GM18520 (cell line): ENCODE results near the gene TMEM151B.
"Not testable (repeated sequence)": the region's sequence is repeated elsewhere in the genome, so short reads cannot be mapped to it uniquely, and the experiment has no call there.

Source experiments
- ATAC-seq: cut with Tn5 transposase; IDR thresholded peaks from one replicate; pipeline ENCODE4 v1.9.1; 2021; ENCODE audit not compliant: unreplicated experiment

TMEM151B gene

GRCh38 chr6:44269921-44270525 lies at the start of gene TMEM151B:
TMEM151B (plus strand) TSS chr6:44270450; CDS start chr6:44270743, 293 bp downstream.
- no peak for ATAC-seq

DNA sequence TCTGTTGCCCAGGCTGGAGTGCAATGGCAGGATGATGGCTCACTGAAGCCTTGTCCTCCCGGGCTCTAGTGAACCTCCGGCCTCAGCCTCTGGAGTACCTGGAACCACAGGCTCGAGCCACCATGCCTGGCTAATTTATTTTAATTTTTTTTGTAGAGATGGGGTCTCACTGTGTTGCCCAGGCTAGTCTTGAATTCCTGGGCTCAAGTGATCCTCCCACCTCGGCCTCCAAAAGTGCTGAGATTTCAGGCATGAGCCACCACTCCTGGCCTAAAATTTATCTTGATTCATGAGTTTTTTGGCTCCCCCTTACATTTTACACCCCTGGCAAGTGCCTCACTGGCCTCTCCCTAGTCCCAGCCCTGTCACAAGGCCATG lies 49.3 kb upstream of the TMEM151B start:
- ATAC-seq = no peak

DNA sequence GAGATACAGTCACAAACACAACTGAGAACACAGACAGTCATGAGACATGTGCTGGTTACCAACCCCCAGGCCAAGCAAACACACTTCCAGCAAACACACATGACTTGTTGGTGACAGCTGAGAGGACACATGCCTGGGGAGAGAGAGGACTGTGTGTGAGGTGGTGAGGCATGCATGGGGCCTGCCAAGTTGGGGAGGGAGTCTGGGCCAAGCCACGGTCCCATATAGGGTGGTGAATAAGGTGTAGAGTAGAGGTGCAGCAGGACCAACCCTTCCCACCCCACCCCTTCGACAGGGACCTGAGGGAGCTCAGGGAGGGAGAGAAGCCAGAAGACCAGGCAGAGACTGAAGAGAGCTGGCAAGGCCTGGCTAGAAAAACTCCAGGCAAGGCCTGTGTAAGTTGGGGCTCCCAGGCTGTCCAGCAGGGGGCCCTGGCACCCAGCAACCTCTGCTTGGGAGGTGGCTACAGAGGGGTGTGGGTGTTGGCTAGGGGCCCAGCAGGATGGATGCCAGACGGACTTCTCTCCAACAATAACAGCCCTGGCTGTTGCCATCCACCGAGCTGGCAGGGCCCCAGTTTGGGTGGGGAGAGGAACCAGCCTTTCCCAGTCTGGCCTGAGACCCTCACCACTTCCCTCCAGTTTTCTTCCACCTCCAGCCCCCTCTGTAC lies 48.8 kb upstream of the TMEM151B start:
- peak; percentile 38 for ATAC-seq

- ATAC-seq = no peak
Measured at GRCh38 chr6:44221961-44222335, 48.3 kb upstream of the TMEM151B start.

DNA sequence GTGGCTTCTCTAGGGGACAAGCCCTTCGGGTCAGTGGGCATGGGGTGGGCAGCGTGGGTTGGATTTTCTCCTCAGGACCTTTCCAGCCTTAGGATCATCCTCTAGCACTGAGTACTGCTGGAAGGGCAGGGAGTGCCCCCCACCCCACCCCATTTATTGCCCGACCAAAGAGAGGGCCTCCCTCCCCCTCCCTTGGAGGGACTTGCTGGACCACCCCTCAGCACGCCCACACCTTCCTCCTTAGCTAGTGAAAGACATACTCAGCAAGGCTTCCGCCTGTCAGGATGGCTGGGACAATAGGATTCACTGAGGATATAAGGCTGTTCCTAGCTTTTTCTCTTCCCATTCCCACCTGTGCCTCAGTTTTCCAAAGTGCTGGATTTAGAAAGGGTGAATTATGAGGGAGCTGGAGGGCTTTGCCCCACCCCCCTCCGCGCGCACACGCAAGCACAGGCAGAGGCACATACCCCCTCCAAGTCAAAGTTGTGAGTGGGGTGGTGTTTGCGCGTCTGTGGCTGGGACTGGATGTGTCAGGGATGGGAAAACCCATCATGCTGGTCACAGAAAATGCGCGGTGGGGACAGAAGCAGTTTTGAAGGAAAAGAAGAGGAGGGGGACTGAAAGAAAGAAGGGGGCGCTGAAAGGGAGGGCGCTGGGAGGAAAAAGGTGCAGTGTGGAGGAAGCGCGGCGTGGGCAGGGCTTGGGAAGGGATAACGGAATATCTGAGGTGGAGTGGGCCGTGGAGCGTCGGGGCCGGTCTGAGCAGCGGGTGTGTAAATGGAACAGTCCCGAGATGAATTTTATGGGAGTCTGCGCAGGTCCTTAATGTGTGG lies 47.5 kb upstream of the TMEM151B start:
- no peak for ATAC-seq

DNA sequence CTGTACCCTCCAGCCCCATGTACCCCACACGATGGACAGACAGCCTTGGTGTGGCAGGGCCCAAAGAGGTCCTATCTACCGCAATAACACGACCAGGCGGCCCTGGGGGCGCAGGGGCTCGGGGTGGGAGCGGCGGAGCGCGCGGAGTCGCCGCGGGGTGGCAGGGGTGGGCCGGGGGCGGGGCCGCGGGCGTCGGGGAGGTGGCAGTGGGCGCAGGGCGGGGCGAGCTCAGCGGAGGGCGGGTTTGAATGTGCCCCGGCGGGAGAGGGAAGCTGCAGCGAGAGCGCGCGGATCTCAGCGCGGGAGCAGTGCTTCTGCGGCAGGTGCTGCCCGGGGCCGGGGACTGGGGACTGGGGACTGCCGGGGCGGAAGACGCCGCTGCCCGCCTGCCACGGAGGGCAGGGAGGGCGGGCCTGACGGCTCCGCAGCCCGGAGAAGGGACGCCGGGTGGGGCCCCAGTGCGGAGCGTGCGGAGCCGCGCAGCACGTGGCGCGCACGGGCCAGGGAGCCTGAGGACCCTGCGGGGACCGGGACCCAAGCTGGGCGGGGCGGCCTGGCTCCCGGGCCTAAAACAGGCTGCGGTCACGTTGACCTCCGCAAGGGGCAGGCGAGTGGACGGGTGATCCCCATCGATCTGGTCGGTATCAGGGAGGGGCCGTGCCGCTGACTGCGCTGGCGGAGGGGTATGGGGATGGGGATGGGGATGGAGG lies 46.8 kb upstream of the TMEM151B start, which contains the start of gene SLC29A1:
TSS of gene SLC29A1 (plus strand) at position 277 of the 710 bp plus-strand sequence. CDS start 3,719 bp downstream, outside the sequence.
- ATAC-seq = no peak

GRCh38 chr6:44224029-44224964 lies 46.0 kb upstream of the TMEM151B start:
- ATAC-seq = no peak

DNA sequence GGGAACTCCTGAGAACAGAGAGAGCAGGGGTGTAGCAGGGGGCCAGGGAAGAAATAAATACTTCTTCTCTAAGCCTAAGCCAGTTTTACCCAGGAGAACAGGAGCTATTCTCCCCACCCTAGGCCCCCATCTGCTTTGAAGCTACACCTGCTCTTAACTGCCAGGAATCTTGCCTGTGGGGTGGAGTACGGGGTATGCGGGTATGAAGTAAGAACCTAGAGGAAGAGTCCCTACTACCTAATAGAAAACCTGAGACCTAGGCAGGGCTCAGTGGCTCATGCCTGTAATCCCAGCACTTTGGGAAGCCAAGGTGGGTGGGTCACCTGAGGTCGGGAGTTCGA lies 45.3 kb upstream of the TMEM151B start:
- no peak for ATAC-seq

- ATAC-seq = no peak
Measured at GRCh38 chr6:44225579-44226325, 44.5 kb upstream of the TMEM151B start.

- no peak for ATAC-seq
Measured at GRCh38 chr6:44226368-44227147, 43.7 kb upstream of the TMEM151B start.

GRCh38 chr6:44227148-44227793 lies 43.0 kb upstream of the TMEM151B start:
- no peak for ATAC-seq

DNA sequence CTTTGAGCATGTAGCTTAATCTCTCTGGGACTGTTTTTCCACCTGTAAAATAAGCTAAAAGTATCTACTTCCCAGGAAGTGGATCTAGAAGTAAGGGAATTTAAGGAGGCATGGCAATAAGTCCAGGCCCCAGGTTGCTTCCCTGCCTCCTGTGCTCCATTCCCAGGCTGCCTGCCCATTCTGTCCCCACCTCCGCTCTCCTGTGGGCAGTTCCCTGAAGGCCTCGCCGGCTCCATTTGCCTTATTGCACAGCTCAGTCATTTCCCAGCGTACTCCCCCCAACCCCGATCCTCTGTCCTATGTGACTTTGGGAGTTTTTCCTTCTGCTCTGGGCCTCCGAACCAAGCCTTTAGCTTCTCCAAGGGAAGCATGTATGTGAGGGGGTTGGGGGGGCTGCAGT lies 42.2 kb upstream of the TMEM151B start:
- no peak for ATAC-seq

- ATAC-seq = no peak
Measured at GRCh38 chr6:44228433-44228832, 41.8 kb upstream of the TMEM151B start.

- no peak for ATAC-seq
Measured at GRCh38 chr6:44228836-44229235, 41.4 kb upstream of the TMEM151B start.

DNA sequence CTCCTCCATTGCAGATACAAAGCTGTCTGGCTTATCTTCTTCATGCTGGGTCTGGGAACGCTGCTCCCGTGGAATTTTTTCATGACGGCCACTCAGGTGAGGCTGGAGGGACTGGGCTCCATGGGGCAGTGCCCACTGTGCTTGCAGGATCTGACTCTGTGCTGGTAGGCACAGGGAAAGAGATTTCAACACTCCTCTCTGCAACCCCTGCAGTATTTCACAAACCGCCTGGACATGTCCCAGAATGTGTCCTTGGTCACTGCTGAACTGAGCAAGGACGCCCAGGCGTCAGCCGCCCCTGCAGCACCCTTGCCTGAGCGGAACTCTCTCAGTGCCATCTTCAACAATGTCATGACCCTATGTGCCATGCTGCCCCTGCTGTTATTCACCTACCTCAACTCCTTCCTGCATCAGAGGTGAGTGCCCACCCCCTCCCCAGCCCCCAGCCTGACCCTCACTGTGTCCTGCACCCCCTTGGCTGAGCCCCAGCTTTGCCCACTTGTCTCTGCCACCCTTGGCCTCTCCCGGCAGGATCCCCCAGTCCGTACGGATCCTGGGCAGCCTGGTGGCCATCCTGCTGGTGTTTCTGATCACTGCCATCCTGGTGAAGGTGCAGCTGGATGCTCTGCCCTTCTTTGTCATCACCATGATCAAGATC lies 40.7 kb upstream of the TMEM151B start:
- ATAC-seq = no peak

- no peak for ATAC-seq
Measured at GRCh38 chr6:44230034-44230675, 40.1 kb upstream of the TMEM151B start.

DNA sequence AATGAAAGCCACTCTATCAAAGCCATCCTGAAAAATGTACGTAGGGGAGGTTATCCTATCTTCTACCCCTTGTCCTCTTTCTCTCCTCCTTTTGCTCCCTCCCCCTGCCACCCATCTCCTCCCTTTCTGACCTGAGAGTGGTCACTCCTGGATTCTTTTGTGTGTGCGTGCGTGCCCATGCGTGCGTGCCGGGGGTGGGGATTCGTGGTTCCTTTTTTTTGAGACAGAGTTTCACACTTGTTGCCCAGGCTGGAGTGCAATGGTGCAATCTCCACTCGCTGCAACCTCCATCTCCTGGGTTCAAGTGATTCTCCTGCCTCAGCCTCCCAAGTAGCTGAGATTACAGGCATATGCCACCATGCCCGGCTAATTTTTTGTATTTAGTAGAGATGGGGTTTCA lies 38.8 kb upstream of the TMEM151B start:
- ATAC-seq = not testable (repeated sequence)
